OCI-LY3 (cell line): ENCODE results near the gene SVEP1.

Experiments used
- H2AFZ ChIP-seq: fragments of 200-600, 300-600 bp; shearing (Covaris generic); 2 replicates; pipeline ENCODE4 v1.6.0; 2014; ENCODE audit warnings: antibody characterized with exemption, low read depth, low read length
- H3K27ac ChIP-seq: fragments of 200-600, 300-600 bp; sonication (generic); 2 replicates; pipeline ENCODE4 v1.5.1; 2014; ENCODE audit warnings: mild to moderate bottlenecking, low read length, moderate library complexity, mixed read lengths
- H3K27me3 ChIP-seq: fragments of 200-600, 300-600 bp; sonication (generic); 2 replicates; pipeline ENCODE4 v1.6.1; 2014; ENCODE audit warnings: low read depth, low read length, mixed read lengths
- H3K36me3 ChIP-seq: fragments of 200-600, 300-600 bp; sonication (generic); replicated peaks from 2 replicates; pipeline ENCODE3; 2014; ENCODE audit warnings: low read depth, low read length, mixed read lengths
- H3K4me1 ChIP-seq: fragments of 300-600, 200-600 bp; sonication (generic); 2 replicates; pipeline ENCODE4 v1.6.1; 2014; ENCODE audit warnings: low read length, mixed read lengths
- H3K4me2 ChIP-seq: fragments of 200-600, 300-600 bp; sonication (generic); 2 replicates; pipeline ENCODE4 v1.6.1; 2014; ENCODE audit warnings: low read length, mixed read lengths
- H3K4me3 ChIP-seq: fragments of 300-600, 200-600 bp; sonication (generic); 2 replicates; pipeline ENCODE4 v1.5.1; 2014; ENCODE audit warnings: antibody characterized with exemption, mild to moderate bottlenecking, low read length, moderate library complexity
- H3K79me2 ChIP-seq: fragments of 300-600, 200-600 bp; shearing (Covaris generic); 2 replicates; pipeline ENCODE4 v1.6.1; 2014; ENCODE audit warnings: mild to moderate bottlenecking, low read length, mixed read lengths
- H3K9ac ChIP-seq: fragments of 300-600, 200-600 bp; shearing (Covaris generic); 2 replicates; pipeline ENCODE4 v1.6.0; 2014; ENCODE audit warnings: mild to moderate bottlenecking, low read length, moderate library complexity
- H3K9me3 ChIP-seq: fragments of 200-600, 300-600 bp; shearing (Covaris generic); 2 replicates; pipeline ENCODE4 v1.6.1; 2014; ENCODE audit warnings: low read length, mixed read lengths; ENCODE audit not compliant: insufficient read depth
- H4K20me1 ChIP-seq: fragments of 200-600, 300-600 bp; sonication (generic); 2 replicates; pipeline ENCODE4 v1.6.1; 2016; ENCODE audit warnings: low read length, mixed read lengths; ENCODE audit not compliant: insufficient read depth
- EZH2phosphoT487 ChIP-seq: fragments of 200-600 bp; shearing (Covaris generic); IDR thresholded peaks from 2 replicates; pipeline ENCODE4 v1.6.1; 2018; ENCODE audit warnings: antibody characterized with exemption, mixed run types, low read depth
- TF ChIP-seq, protein P1 (sequence below): fragments of 200-600, 300-600 bp; sonication (generic); IDR thresholded peaks from 2 replicates; pipeline ENCODE4 v1.5.1; 2014; ENCODE audit warnings: antibody characterized with exemption, low read length, low read depth

SVEP1 gene

DNA sequence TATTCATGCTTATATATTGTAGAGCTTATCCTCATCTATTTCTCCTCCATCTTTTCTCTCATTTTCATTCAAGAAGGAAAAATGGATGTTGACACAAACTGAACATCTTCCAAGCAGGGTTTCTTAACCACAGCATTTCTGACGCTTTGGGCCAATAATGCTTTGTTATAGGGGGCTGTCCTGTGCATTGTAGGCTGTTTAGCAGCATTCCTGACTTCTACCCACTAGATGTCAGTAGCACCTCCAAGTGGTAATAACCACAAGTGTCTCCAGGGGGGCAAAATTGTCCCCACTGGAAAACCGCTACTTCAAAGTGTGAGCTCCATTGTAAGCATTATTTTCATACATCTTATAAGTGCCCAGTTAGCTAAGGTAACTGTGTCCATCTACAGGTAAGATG is 239.2 kb downstream of the SVEP1 start:
- Histone ChIP-seq H3K27ac (no peak overlapping the region), H3K4me1 (peaks cover 15% of the 10 kb centered on the region)
- TF ChIP-seq, protein P1, sequence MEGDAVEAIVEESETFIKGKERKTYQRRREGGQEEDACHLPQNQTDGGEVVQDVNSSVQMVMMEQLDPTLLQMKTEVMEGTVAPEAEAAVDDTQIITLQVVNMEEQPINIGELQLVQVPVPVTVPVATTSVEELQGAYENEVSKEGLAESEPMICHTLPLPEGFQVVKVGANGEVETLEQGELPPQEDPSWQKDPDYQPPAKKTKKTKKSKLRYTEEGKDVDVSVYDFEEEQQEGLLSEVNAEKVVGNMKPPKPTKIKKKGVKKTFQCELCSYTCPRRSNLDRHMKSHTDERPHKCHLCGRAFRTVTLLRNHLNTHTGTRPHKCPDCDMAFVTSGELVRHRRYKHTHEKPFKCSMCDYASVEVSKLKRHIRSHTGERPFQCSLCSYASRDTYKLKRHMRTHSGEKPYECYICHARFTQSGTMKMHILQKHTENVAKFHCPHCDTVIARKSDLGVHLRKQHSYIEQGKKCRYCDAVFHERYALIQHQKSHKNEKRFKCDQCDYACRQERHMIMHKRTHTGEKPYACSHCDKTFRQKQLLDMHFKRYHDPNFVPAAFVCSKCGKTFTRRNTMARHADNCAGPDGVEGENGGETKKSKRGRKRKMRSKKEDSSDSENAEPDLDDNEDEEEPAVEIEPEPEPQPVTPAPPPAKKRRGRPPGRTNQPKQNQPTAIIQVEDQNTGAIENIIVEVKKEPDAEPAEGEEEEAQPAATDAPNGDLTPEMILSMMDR, result peak; percentile 82
- TF ChIP-seq EZH2phosphoT487, result no peak

DNA sequence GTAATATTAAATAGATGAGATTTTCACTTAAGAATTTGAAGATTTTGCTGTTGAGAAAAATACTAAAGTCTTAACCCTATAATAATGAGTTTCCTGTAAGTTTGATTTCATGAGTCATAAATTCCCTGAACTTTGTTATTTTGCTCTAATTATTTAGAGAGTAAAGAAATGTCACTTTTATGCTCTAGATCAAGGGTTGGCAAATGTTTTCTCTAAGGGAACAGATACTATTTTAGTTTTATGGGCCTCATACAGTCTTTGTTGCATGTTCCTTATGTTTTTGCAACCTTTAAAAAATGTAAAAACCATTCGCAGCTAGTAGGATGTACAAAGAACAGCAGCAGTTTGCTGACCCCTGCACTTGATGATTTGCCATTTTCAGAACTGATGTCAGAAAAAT is 241.4 kb downstream of the SVEP1 start:
- no peaks in the 10 kb centered on the region for H3K79me2 ChIP-seq
- TF ChIP-seq EZH2phosphoT487, result no peak
- TF ChIP-seq, protein P1, result no peak
- no peak overlapping the region for H3K4me3 ChIP-seq
- no peak overlapping the region for H2AFZ ChIP-seq
- no peak overlapping the region for H3K9ac ChIP-seq
- peaks cover 36% of the 10 kb centered on the region for H3K4me1 ChIP-seq
- H3K4me2 ChIP-seq, result no peak overlapping the region
- H3K27me3 ChIP-seq, result no peaks in the 10 kb centered on the region
- H3K9me3 ChIP-seq, result no peaks in the 10 kb centered on the region
- H3K27ac ChIP-seq, result no peak overlapping the region
- peaks cover 12% of the 10 kb centered on the region for H3K36me3 ChIP-seq
- no peaks in the 10 kb centered on the region for H4K20me1 ChIP-seq

More for the DNA sequence above, 239.2 kb downstream of the SVEP1 start:
- Histone ChIP-seq H4K20me1 (no peaks in the 10 kb centered on the region), H3K4me2 (no peak overlapping the region), H3K79me2 (no peaks in the 10 kb centered on the region), H3K9ac (no peak overlapping the region), H3K9me3 (no peaks in the 10 kb centered on the region), H2AFZ (no peak overlapping the region), H3K36me3 (peaks cover 12% of the 10 kb centered on the region), H3K4me3 (no peak overlapping the region), H3K27me3 (no peaks in the 10 kb centered on the region)

DNA sequence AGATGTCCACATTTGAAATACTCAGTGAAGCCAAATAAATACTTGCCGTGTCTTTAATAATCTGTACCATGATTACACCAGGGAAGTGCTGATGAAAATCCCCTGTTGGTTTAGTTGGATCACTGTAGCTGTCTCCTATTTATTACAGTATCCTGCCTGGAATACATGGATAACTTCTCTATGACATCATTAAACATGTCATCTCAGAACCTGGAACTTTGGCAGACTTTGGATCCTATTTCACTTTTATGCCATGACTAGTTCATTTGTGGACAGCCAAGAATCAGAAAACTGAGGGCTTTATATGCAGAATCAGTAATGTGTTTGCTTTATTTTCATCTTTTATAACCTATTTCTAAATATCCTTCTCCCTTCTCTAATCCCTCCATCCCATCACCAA is 241.8 kb downstream of the SVEP1 start, which contains the start of gene TXNDC8:
TXNDC8 (minus strand) TSS at position 137 of the 400 bp plus-strand sequence.
- Histone ChIP-seq H3K79me2 (no peaks in the 10 kb centered on the region), H3K4me1 (peaks cover 36% of the 10 kb centered on the region), H3K9ac (no peak within 1 kb of the TSS), H3K4me2 (no peak within 1 kb of the TSS), H3K9me3 (no peaks in the 10 kb centered on the region), H3K27me3 (no peaks in the 10 kb centered on the region), H4K20me1 (no peaks in the 10 kb centered on the region), H2AFZ (no peak within 1 kb of the TSS), H3K4me3 (no peak within 1 kb of the TSS), H3K36me3 (peaks cover 12% of the 10 kb centered on the region), H3K27ac (no peak within 1 kb of the TSS)
- no peak for TF ChIP-seq EZH2phosphoT487
- TF ChIP-seq, protein P1, result no peak

DNA sequence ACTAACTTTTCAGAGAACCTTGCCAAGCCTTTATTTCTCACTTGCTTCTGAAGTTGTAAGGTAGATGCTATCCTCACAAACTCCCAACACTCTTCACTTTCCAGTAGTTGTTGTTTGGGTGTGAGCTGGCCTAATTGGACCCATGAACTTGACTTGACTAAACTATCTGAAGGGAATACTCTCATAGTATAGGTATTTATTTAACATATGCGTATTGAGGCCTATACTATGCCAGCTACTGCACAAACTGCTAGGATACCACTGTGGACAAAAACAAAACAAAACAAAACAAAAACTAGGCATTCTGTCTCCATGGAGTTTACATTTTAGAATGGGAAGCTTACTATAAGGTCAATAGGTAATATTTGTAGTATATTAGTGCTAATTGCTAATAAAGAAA is 243.2 kb downstream of the SVEP1 start:
- Histone ChIP-seq H3K4me3 (no peak overlapping the region), H2AFZ (no peak overlapping the region), H3K9me3 (no peaks in the 10 kb centered on the region), H4K20me1 (no peaks in the 10 kb centered on the region), H3K79me2 (no peaks in the 10 kb centered on the region), H3K9ac (no peak overlapping the region), H3K27ac (peak overlapping the region; percentile 96), H3K4me2 (peak overlapping the region; percentile 82), H3K36me3 (peaks cover 12% of the 10 kb centered on the region), H3K4me1 (peaks cover 36% of the 10 kb centered on the region), H3K27me3 (no peaks in the 10 kb centered on the region)
- TF ChIP-seq, protein P1, result no peak
- TF ChIP-seq EZH2phosphoT487, result no peak
